Epithelial cell of esophagus (primary cell): ENCODE measurements around the gene SBK2.

Experiments
- DNase-seq: peaks from one replicate; pipeline ENCODE4 v3.0.0; 2010; ENCODE audit warnings: low read depth
- H3K4me3 ChIP-seq: 2 replicates; pipeline ENCODE4 v1.5.1; 2011; ENCODE audit warnings: mild to moderate bottlenecking, low read length, control low read depth
- CTCF ChIP-seq: IDR thresholded peaks from 2 replicates; pipeline ENCODE4 v1.5.1; 2011; ENCODE audit warnings: low read depth, mild to moderate bottlenecking, low read length, control low read depth, inconsistent platforms; ENCODE audit not compliant: insufficient read depth; ENCODE audit errors: missing control alignments

Gene SBK2

GRCh38 chr19:55483706-55484592 lies 53.0 kb downstream of the SBK2 start:
- peak overlapping the region; percentile 69 for H3K4me3 ChIP-seq
- no peak for TF ChIP-seq CTCF
- no peak for DNase-seq

GRCh38 chr19:55482967-55483705 lies 53.8 kb downstream of the SBK2 start:
- no peak overlapping the region for H3K4me3 ChIP-seq
- TF ChIP-seq CTCF, result no peak
- no peak for DNase-seq

GRCh38 chr19:55482156-55482961 lies 54.6 kb downstream of the SBK2 start:
- H3K4me3 ChIP-seq, result no peak overlapping the region
- no peak for DNase-seq
- TF ChIP-seq CTCF, result no peak

GRCh38 chr19:55481794-55482155 lies 55.2 kb downstream of the SBK2 start:
- no peak for DNase-seq
- no peak for TF ChIP-seq CTCF
- no peak overlapping the region for H3K4me3 ChIP-seq

GRCh38 chr19:55481148-55481793 lies 55.7 kb downstream of the SBK2 start:
- no peak for DNase-seq
- H3K4me3 ChIP-seq, result no peak overlapping the region
- no peak for TF ChIP-seq CTCF

- no peak for DNase-seq
- H3K4me3 ChIP-seq, result no peak overlapping the region
- TF ChIP-seq CTCF, result no peak
These were observed 57.3 kb downstream of the SBK2 start for GRCh38 chr19:55479451-55480230.
